Ovary (tissue), 9 donors: ENCODE results near the gene CLIC5. TPM values are rescaled to one million over a fixed set of nuclear protein-coding genes. Genes with fewer than 3 reads are reported as not detected.

Experiments
- DNase-seq, 5 donors: peaks; one replicate each; pipeline ENCODE4 v3.0.0-alpha.2; 2019 to 2020
- H3K27ac ChIP-seq, 2 donors: fragments of 200-600 bp; one replicate each; pipeline versions ENCODE4 v1.5.1 to v1.8.0; 2019 to 2022
- H3K27me3 ChIP-seq: fragments of 200-600 bp; one replicate; pipeline ENCODE4 v1.8.0; 2022
- H3K36me3 ChIP-seq: fragments of 200-600 bp; sonication (generic); one replicate; pipeline ENCODE4 v1.5.1; 2019
- H3K4me1 ChIP-seq: one replicate; pipeline ENCODE4 v1.8.1; 2013; ENCODE audit warnings: mild to moderate bottlenecking, moderate library complexity; ENCODE audit not compliant: insufficient read depth
- H3K4me3 ChIP-seq: fragments of 200-600 bp; sonication (generic); one replicate; pipeline ENCODE4 v1.5.1; 2017
- H3K9me3 ChIP-seq, 2 donors: fragments of 200-600 bp in 1 of 2; sonication (generic) in 1 of 2; one replicate each; pipeline versions ENCODE4 v1.5.1 to v1.8.1; 2013 to 2019; ENCODE audit warnings: mild to moderate bottlenecking in 1 of 2, moderate library complexity in 1 of 2
- EP300 ChIP-seq: sonication (generic); formaldehyde crosslinking; IDR thresholded peaks from one replicate; pipeline ENCODE4 v1.6.1; 2017; ENCODE audit warnings: antibody characterized with exemption
- POLR2A ChIP-seq: fragments of 450-650 bp; IDR thresholded peaks from one replicate; pipeline ENCODE4 v1.6.1; 2017; ENCODE audit warnings: antibody characterized with exemption, mild to moderate bottlenecking, moderate library complexity
- WGBS, 3 donors: extraction: QIAGEN DNeasy Blood & Tissue Kit in 1 of 3; methylation state at CpG; one replicate each; pipeline versions ENCODE4 v1.1.5 to v1.1.7; 2013 to 2017; 5-methylcytosine and 5-hydroxymethylcytosine counted together
- intact Hi-C, 4 donors: fragments of 100-400 bp; cut with DNase I; formaldehyde crosslinking; loops; one replicate each; pipeline versions ENCODE4 v1.11.0 to v1.15.1; 2022 to 2023
- polyA plus RNA-seq, 2 donors: library from polyadenylated mRNA; stranded (reverse); fragments of 200-250 nt in 1 of 2; fragments of 350-450 nt in 1 of 2; fragmentation: Illumina TruSeq in 1 of 2; extraction: RNeasy Lipid Tissue Mini Kit (QIAGEN cat#74804) in 1 of 2; gene quantifications; one replicate each; pipeline ENCODE4 v1.2.3, GENCODE V29; 2013 to 2014
- total RNA-seq, 7 donors: library from RNA; depleted of rRNA in 2 of 7; stranded (reverse); fragments of >200 nt in 2 of 7; fragmentation: NEBNext Ultra II Directional in 3 of 7; extraction: Animal tissue kit (Norgen Biotek cat#: 25700) in 3 of 7; gene quantifications; one replicate each; pipeline versions ENCODE4 v1.1.0 to v1.2.4, GENCODE V29; 2016 to 2023
- TF ChIP-seq, protein P1 (sequence below), 3 donors: fragments of 450-650 bp in 2 of 3; fragments of 200-600 bp in 1 of 3; IDR thresholded peaks; one replicate each; pipeline versions ENCODE4 v1.5.1 to v1.8.0; 2016 to 2022; ENCODE audit warnings: antibody characterized with exemption in 3 of 3, mild to moderate bottlenecking in 1 of 3
- donor health status: DM: no; HTN: no; CAD: no; lungs with moderate emphysema.
- donor health status: DM: no; HTN: no; CAD: no.
- donor health status: Bipolar disorder and iron deficiency.
- donor health status: DM: yes; HTN: yes; CAD: no.
- donor health status: DM: no; HTN: no; CAD: no.
- donor health status: DM: yes; HTN: yes; CAD: no.

The CLIC5 gene
- total and polyA plus RNA-seq, 9 donors, result 0.27 to 42.3 (median 2.0) TPM

DNA sequence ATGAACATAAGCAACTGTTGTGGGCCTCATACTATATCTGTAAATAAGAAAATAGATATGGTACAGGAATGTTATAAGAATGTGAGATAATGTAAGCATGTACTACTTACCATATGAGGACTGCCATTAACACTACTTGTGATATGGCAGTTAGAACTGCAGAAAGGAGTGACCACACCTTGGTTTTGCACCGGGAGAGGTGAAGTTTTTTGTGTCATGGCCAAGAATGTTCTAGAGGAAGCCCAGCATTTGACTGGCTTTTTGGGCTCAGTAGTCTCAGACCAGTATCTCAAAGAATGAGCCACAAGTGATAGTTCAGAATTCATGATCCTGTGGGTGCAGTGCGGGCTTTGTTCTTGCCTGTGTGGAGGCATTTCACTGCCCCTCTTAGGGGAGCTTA lies 123.5 kb downstream of the CLIC5 start:
- DNase-seq, result no peak
- TF ChIP-seq EP300 (no peak), POLR2A (no peak)
- TF ChIP-seq, protein P1, sequence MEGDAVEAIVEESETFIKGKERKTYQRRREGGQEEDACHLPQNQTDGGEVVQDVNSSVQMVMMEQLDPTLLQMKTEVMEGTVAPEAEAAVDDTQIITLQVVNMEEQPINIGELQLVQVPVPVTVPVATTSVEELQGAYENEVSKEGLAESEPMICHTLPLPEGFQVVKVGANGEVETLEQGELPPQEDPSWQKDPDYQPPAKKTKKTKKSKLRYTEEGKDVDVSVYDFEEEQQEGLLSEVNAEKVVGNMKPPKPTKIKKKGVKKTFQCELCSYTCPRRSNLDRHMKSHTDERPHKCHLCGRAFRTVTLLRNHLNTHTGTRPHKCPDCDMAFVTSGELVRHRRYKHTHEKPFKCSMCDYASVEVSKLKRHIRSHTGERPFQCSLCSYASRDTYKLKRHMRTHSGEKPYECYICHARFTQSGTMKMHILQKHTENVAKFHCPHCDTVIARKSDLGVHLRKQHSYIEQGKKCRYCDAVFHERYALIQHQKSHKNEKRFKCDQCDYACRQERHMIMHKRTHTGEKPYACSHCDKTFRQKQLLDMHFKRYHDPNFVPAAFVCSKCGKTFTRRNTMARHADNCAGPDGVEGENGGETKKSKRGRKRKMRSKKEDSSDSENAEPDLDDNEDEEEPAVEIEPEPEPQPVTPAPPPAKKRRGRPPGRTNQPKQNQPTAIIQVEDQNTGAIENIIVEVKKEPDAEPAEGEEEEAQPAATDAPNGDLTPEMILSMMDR (IDR thresholded peaks at IDR 0.05), result no peak
- Histone ChIP-seq H3K4me3 (no peak overlapping the region), H3K4me1 (no peaks in the 10 kb centered on the region), H3K9me3 (no peaks in the 10 kb centered on the region), H3K36me3 (no peaks in the 10 kb centered on the region), H3K27ac (no peak overlapping the region), H3K27me3 (no peaks in the 10 kb centered on the region)
- WGBS, 3 donors, result 92 to 97% (median 93%) methylated on average over 2 of the region's 2 CpGs
- intact Hi-C loops, result no loop called here

- WGBS, 3 donors, result 43 to 52% (median 44%) methylated on average over 2 of the region's 2 CpGs
- no peaks in the 10 kb centered on the region for H3K36me3 ChIP-seq
- no peak overlapping the region for H3K27ac ChIP-seq
- no peak overlapping the region for H3K4me3 ChIP-seq
- no peaks in the 10 kb centered on the region for H3K27me3 ChIP-seq
- no peak for DNase-seq
- peaks cover 0 to 4% of the 10 kb centered on the region in 2 donors for H3K9me3 ChIP-seq
- TF ChIP-seq EP300 (no peak), POLR2A (no peak)
- TF ChIP-seq, protein P1 (IDR thresholded peaks at IDR 0.05), result no peak
- no peaks in the 10 kb centered on the region for H3K4me1 ChIP-seq
- intact Hi-C loops, result no loop called here
Measured at GRCh38 chr6:45886776-45887175, 128.9 kb downstream of the CLIC5 start.

DNA sequence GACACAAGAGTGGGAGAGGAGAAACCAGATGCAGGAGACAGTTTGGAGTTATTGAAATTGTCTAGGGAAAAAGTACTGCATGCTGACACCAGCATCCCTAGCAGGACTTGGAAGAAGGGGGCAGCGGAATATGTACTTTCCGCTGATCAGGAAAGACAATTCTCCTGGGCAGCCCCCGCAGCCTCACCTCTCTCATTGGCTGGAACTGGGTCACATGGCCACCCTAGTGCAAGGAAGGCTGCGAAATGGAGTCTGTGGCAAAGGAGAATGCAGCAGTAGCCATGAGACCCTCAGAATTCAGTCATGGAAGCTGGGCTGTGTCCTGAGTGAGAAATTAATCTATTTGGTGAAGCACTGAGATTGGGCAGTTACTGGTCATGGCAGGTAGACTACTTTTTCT lies 131.3 kb downstream of the CLIC5 start:
- 69 to 85% (median 82%) methylated on average over 4 of the region's 4 CpGs for WGBS, 3 donors
- H3K4me3 ChIP-seq, result no peak overlapping the region
- no peaks in the 10 kb centered on the region for H3K4me1 ChIP-seq
- intact Hi-C loops, result no loop called here
- no peak overlapping the region for H3K27ac ChIP-seq
- H3K9me3 ChIP-seq, result peaks cover 0 to 4% of the 10 kb centered on the region in 2 donors
- no peaks in the 10 kb centered on the region for H3K27me3 ChIP-seq
- TF ChIP-seq EP300, result no peak
- DNase-seq, result no peak
- no peaks in the 10 kb centered on the region for H3K36me3 ChIP-seq

DNA sequence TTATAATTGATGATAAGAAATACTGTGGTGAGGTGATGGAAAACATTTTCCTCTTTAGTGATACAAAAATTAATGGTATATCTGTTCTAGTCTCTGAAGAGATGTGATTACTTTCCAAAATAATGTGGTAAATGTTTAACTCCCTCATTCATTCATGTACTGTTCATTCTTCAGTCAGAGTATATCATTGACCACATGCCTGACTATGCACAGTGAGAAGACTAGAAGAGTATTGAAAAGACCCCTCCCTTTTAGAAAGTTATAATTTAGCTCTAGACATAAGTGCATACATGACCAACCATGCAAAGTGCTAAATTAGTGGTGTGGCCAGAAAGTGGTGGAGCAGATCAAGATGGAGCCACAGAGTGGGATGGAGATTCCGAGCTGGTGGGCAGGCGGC lies 133.0 kb downstream of the CLIC5 start:
- H3K27ac ChIP-seq, result no peak overlapping the region
- H3K27me3 ChIP-seq, result no peaks in the 10 kb centered on the region
- TF ChIP-seq, protein P1 (IDR thresholded peaks at IDR 0.05), result no peak
- TF ChIP-seq POLR2A, result no peak
- no peak for TF ChIP-seq EP300
- no peak overlapping the region for H3K4me3 ChIP-seq
- intact Hi-C loops, result no loop called here
- H3K4me1 ChIP-seq, result no peaks in the 10 kb centered on the region
- H3K9me3 ChIP-seq, result peaks cover 0 to 4% of the 10 kb centered on the region in 2 donors
- 97 to 100% (median 98%) methylated on average over 2 of the region's 2 CpGs for WGBS, 3 donors
- H3K36me3 ChIP-seq, result no peaks in the 10 kb centered on the region
- no peak for DNase-seq

DNA sequence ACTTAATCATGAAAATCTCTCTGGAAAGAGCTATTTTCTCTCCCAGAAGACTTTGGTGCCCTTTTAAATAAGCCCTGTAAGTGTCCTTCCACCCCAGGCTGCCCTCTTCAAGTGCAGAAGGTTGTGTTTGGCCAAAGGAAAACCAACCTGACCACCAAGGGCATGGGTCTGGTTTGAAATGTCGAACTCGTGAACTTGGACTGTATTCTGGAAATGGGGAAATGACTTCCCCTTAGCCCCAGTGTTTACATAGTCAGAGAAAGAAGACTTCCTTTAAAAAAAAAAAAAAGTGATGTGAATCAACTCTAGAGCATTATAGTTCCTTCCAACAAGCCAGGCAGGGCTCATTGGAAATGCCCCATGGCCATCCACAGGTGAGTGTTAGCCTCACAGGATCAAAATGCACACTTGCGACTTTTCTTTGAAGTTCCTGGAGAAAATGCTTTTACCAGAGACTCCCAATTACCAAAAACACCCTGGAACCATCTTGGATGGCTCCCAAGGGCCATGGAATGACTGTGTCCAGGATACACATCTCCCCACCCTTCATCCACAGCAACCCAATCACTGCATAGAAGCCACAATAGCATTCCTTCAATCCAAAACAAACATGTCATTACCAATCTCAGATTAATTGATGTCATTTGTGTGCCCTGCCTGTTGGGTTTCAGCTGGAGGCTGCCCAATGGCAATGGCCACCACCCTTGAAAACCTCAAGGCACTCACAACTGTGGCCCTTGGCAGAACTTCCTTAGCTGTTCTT lies 133.8 kb downstream of the CLIC5 start:
- H3K4me3 ChIP-seq, result no peak overlapping the region
- no peak overlapping the region for H3K27ac ChIP-seq
- intact Hi-C loops, result no loop called here
- 90 to 96% (median 92%) methylated on average over 3 of the region's 3 CpGs for WGBS, 3 donors
- H3K9me3 ChIP-seq, result peaks cover 0 to 4% of the 10 kb centered on the region in 2 donors
- no peaks in the 10 kb centered on the region for H3K27me3 ChIP-seq
- no peaks in the 10 kb centered on the region for H3K36me3 ChIP-seq
- no peak for DNase-seq
- no peaks in the 10 kb centered on the region for H3K4me1 ChIP-seq
- no peak for TF ChIP-seq EP300
- TF ChIP-seq POLR2A, result no peak
